ENCODE measurements around the gene RGS9.

RGS9 gene

GRCh38 chr17:65219124-65219523 is 82.0 kb downstream of the RGS9 start:
- no peak for DNase-seq (ENCODE audit: extremely low spot score)
- CTCF ChIA-PET, result interaction anchor here (0.5 kb wide), 1 partner anchor 150 kb away, joined by 4 read pairs; no protein-coding TSS in a partner anchor
- POLR2A ChIA-PET, result interaction anchor here (1.4 kb wide), 1 partner anchor 10 kb away, joined by 3 read pairs; no protein-coding TSS in a partner anchor

GRCh38 chr17:65219707-65220106 is 82.5 kb downstream of the RGS9 start:
- ChIA-PET CTCF (no interaction called here), POLR2A (no interaction called here)
- DNase-seq (ENCODE audit: extremely low spot score), result no peak
- TF ChIP-seq NFRKB (IDR thresholded peaks at IDR 0.05), result no peak
- TF ChIP-seq ARNT (IDR thresholded peaks at IDR 0.05), result no peak

More at GRCh38 chr17:65219124-65219523, 82.0 kb downstream of the RGS9 start:
- TF ChIP-seq FOXM1 (IDR thresholded peaks at IDR 0.05; ENCODE audit: borderline replicate concordance), result no peak
- no peak for TF ChIP-seq TARDBP (IDR thresholded peaks at IDR 0.05)
- no peak for TF ChIP-seq CTBP1 (IDR thresholded peaks at IDR 0.05; ENCODE audit: borderline replicate concordance)
- TF ChIP-seq SUZ12 (IDR thresholded peaks at IDR 0.05), result no peak
- TF ChIP-seq ZNF384 (IDR thresholded peaks at IDR 0.05), result no peak
- TF ChIP-seq FOXK2 (IDR thresholded peaks at IDR 0.05), result no peak
- no peak for TF ChIP-seq SP1 (IDR thresholded peaks at IDR 0.05)
- no peak for TF ChIP-seq ARNT (IDR thresholded peaks at IDR 0.05)
- no peak for TF ChIP-seq FOXA1 (IDR thresholded peaks at IDR 0.05)

- no peak for DNase-seq (ENCODE audit: extremely low spot score)
- no peak for TF ChIP-seq FOXM1 (IDR thresholded peaks at IDR 0.05; ENCODE audit: borderline replicate concordance)
- TF ChIP-seq TARDBP (IDR thresholded peaks at IDR 0.05), result no peak
- no peak for TF ChIP-seq CTBP1 (IDR thresholded peaks at IDR 0.05; ENCODE audit: borderline replicate concordance)
- no peak for TF ChIP-seq ELF4 (IDR thresholded peaks at IDR 0.05)
- no peak for TF ChIP-seq LEF1 (IDR thresholded peaks at IDR 0.05; ENCODE audit: borderline replicate concordance)
- no peak for TF ChIP-seq BHLHE40 (IDR thresholded peaks at IDR 0.05; ENCODE audit: borderline replicate concordance)
- ChIA-PET CTCF (no interaction called here), POLR2A (no interaction called here)
Observed at GRCh38 chr17:65220732-65221131, 83.6 kb downstream of the RGS9 start.

GRCh38 chr17:65222214-65222738 is 85.1 kb downstream of the RGS9 start:
- CTCF ChIA-PET, result interaction anchor here (0.6 kb wide), 1 partner anchor 10 kb away, joined by 3 read pairs; no protein-coding TSS in a partner anchor
- TF ChIP-seq PKNOX1 (IDR thresholded peaks at IDR 0.05), result no peak
- TF ChIP-seq BHLHE40 (IDR thresholded peaks at IDR 0.05; ENCODE audit: borderline replicate concordance), result no peak
- no peak for TF ChIP-seq FOXM1 (IDR thresholded peaks at IDR 0.05; ENCODE audit: borderline replicate concordance)
- no peak for TF ChIP-seq SP1 (IDR thresholded peaks at IDR 0.05)
- no peak for TF ChIP-seq TARDBP (IDR thresholded peaks at IDR 0.05)
- TF ChIP-seq L3MBTL2 (conservative IDR thresholded peaks at IDR 0.05), result no peak
- no peak for TF ChIP-seq FOXK2 (IDR thresholded peaks at IDR 0.05)
- TF ChIP-seq ZNF384 (IDR thresholded peaks at IDR 0.05), result no peak
- no peak for TF ChIP-seq FOXA1 (IDR thresholded peaks at IDR 0.05)
- no peak for TF ChIP-seq LEF1 (IDR thresholded peaks at IDR 0.05; ENCODE audit: borderline replicate concordance)
- no peak for TF ChIP-seq ELF4 (IDR thresholded peaks at IDR 0.05)
- DNase-seq (ENCODE audit: extremely low spot score), result no peak
- POLR2A ChIA-PET, result no interaction called here

GRCh38 chr17:65225061-65225460 is 87.9 kb downstream of the RGS9 start:
- CTCF ChIA-PET, result no interaction called here
- DNase-seq (ENCODE audit: extremely low spot score), result no peak
- TF ChIP-seq FOXK2 (IDR thresholded peaks at IDR 0.05), result no peak
- TF ChIP-seq FOXM1 (IDR thresholded peaks at IDR 0.05; ENCODE audit: borderline replicate concordance), result no peak
- TF ChIP-seq LEF1 (IDR thresholded peaks at IDR 0.05; ENCODE audit: borderline replicate concordance), result no peak
- no peak for TF ChIP-seq TARDBP (IDR thresholded peaks at IDR 0.05)
- no peak for TF ChIP-seq PKNOX1 (IDR thresholded peaks at IDR 0.05)
- no peak for TF ChIP-seq CTBP1 (IDR thresholded peaks at IDR 0.05; ENCODE audit: borderline replicate concordance)
- no peak for TF ChIP-seq SP1 (IDR thresholded peaks at IDR 0.05)
- TF ChIP-seq ELF4 (IDR thresholded peaks at IDR 0.05), result no peak
- TF ChIP-seq NFRKB (IDR thresholded peaks at IDR 0.05), result no peak
- POLR2A ChIA-PET, result no interaction called here

GRCh38 chr17:65226227-65226626 is 89.1 kb downstream of the RGS9 start:
- ChIA-PET CTCF (no interaction called here), POLR2A (no interaction called here)
- no peak for TF ChIP-seq FOXM1 (IDR thresholded peaks at IDR 0.05; ENCODE audit: borderline replicate concordance)
- no peak for TF ChIP-seq NFRKB (IDR thresholded peaks at IDR 0.05)
- TF ChIP-seq SUZ12 (IDR thresholded peaks at IDR 0.05), result no peak
- no peak for TF ChIP-seq L3MBTL2 (conservative IDR thresholded peaks at IDR 0.05)
- TF ChIP-seq ZNF384 (IDR thresholded peaks at IDR 0.05), result no peak
- DNase-seq (ENCODE audit: extremely low spot score), result no peak

- TF ChIP-seq CTBP1 (IDR thresholded peaks at IDR 0.05; ENCODE audit: borderline replicate concordance), result no peak
- no peak for TF ChIP-seq FOXM1 (IDR thresholded peaks at IDR 0.05; ENCODE audit: borderline replicate concordance)
- no peak for TF ChIP-seq SP1 (IDR thresholded peaks at IDR 0.05)
- no peak for TF ChIP-seq PKNOX1 (IDR thresholded peaks at IDR 0.05)
- no peak for TF ChIP-seq BHLHE40 (IDR thresholded peaks at IDR 0.05; ENCODE audit: borderline replicate concordance)
- no peak for TF ChIP-seq L3MBTL2 (conservative IDR thresholded peaks at IDR 0.05)
- no peak for TF ChIP-seq NFRKB (IDR thresholded peaks at IDR 0.05)
- no peak for TF ChIP-seq HDGF (IDR thresholded peaks at IDR 0.05; ENCODE audit: borderline replicate concordance)
- no peak for TF ChIP-seq FOXA1 (IDR thresholded peaks at IDR 0.05)
- no peak for TF ChIP-seq ELF4 (IDR thresholded peaks at IDR 0.05)
- TF ChIP-seq SUZ12 (IDR thresholded peaks at IDR 0.05), result no peak
- no peak for TF ChIP-seq FOXK2 (IDR thresholded peaks at IDR 0.05)
- no peak for TF ChIP-seq TARDBP (IDR thresholded peaks at IDR 0.05)
- no peak for TF ChIP-seq ARNT (IDR thresholded peaks at IDR 0.05)
- CTCF ChIA-PET, result no interaction called here
- POLR2A ChIA-PET, result no interaction called here
- DNase-seq (ENCODE audit: extremely low spot score), result no peak
Observed at GRCh38 chr17:65227637-65228036, 90.5 kb downstream of the RGS9 start.

Data from HEK293T (cell line).